GM21529 (cell line): Measurements from ENCODE around the gene KDM6A.
"Not testable (repeated sequence)": the region's sequence is repeated elsewhere in the genome, so short reads cannot be mapped to it uniquely, and the experiment has no call there.

ENCODE experiments used
- ATAC-seq: cut with Tn5 transposase; IDR thresholded peaks from one replicate; pipeline ENCODE4 v1.9.1; 2021; ENCODE audit not compliant: unreplicated experiment

The KDM6A gene

DNA sequence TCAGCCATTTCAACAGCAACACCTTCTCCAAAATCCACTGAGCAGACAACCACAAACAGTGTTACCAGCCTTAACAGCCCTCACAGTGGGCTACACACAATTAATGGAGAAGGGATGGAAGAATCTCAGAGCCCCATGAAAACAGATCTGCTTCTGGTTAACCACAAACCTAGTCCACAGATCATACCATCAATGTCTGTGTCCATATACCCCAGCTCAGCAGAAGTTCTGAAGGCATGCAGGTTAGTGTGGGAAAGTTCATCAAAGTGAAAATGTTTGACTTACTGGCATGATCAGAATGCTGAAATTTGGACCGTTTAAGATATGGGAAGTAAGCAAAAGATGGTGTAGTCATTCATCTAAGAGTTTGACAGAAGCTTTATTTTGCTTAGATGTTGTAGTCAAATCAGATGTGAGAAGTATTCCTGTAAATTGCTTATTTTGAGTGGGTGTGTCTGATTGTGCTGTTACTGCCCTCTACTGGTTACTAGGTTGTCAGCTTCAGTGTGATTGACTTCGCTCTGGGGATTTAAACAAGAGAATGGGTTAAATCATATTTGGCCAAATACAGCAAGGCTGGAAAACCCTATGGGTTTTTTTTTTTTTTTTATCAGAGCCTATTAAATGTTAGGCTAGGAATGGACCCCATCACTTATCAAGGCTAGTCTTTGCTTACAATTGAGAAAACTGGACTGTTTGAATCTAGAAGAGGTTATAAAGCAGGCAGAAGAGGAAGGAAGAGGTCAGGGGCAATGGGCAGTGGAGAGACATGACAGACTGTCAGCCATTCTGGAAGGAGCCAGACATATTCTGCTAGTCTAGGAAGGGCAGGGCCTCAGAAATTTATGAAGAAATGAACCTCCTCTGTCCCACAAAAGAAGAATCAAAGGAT is 197.4 kb downstream of the KDM6A start:
- no peak for ATAC-seq

DNA sequence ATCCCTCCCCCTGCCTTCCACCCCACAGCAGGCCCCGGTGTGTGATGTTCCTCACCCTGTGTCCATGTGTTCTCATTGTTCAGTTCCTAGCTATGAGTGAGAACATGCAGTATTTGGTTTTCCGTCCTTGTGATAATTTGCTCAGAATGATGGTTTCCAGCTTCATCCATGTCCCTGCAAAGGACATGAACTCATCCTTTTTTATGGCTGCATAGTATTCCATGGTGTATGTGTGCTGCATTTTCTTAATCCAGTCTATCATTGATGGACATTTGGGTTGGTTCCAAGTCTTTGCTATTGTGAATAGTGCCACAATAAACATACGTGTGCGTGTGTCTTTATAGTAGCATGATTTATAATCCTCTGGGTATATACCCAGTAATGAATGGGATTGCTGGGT is 200.0 kb downstream of the KDM6A start:
- not testable (repeated sequence) for ATAC-seq

DNA sequence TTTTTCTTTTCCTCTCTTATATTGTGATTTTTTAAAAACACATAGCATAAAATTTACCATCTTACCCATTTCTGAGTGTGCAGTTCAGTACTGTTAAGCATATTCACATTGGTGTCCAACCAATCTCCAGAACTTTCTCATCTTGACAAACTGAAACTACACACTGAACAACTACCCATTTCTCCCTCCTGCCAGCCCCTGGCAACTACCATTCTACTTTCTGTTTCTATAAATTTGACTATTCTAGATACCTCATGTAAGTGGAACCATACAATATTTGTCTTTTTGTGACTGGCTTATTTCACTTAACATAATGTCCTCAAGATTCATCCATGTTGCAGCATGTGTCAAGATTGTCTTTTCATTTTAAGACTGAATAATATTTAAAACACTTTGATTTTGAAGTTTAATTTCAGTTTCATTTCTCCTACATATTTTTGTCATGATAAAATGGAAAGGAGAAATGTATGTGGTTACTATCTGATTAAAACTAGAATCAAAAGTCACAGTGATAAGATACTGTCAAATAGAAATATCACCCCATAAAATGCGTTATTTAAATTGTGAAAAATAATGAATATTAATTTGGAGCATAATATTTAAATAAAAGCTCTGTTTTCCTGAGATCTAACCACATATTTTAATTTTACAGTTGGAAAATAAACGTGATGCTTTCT is 204.9 kb downstream of the KDM6A start:
- ATAC-seq: peak; percentile 92

DNA sequence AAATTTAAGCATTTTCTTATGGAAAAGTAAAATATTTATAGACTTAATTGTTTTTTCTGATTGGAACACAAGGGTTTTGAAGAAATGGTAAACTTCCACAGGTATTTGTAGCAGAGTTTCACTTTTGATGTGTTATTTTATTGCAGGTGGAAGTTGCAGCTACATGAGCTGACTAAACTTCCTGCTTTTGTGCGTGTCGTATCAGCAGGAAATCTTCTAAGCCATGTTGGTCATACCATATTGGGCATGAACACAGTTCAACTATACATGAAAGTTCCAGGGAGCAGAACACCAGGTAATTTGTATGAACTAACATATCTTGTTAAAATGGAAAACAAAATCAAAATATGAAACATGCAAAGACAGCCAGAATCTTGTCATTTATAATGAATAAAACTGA is 210.3 kb downstream of the KDM6A start:
- ATAC-seq: no peak

DNA sequence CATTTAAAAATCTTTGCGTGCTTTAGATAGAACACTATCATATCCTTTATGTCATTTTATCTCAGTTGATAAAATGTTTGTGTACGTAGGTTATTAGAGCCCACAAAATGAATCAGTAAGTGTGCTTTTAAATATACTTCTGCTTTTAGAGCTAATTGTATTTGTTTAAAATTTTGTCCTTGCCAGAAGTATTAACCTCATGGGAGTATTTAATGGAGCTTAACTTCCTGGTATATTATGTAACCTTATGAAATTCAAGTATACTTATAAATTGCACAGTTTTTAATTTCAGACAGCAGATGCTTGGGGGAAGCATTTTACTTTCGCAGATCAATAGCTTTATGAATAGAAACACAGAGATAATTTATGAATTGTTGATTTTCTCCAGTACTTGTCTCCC is 237.5 kb downstream of the KDM6A start:
- no peak for ATAC-seq

DNA sequence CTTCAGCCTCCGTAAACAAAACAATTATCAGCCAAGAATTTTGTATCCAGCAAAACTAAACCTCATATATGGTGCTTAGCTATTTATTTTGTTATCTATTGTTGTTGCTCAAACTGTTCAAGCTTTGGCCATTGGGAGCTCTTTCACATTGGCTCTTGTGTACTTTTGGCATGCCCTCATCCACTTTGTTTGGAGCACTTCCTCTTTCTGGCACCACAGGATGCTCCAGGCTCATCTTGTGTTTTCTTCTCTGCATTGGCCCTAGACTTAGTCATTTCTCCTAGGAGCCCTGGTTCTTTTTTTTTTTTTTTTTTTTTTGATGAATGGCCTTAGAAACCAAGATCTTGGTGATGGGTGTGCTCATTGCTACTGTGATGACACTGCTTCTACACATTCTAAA is 253.2 kb downstream of the KDM6A start:
- no peak for ATAC-seq

DNA sequence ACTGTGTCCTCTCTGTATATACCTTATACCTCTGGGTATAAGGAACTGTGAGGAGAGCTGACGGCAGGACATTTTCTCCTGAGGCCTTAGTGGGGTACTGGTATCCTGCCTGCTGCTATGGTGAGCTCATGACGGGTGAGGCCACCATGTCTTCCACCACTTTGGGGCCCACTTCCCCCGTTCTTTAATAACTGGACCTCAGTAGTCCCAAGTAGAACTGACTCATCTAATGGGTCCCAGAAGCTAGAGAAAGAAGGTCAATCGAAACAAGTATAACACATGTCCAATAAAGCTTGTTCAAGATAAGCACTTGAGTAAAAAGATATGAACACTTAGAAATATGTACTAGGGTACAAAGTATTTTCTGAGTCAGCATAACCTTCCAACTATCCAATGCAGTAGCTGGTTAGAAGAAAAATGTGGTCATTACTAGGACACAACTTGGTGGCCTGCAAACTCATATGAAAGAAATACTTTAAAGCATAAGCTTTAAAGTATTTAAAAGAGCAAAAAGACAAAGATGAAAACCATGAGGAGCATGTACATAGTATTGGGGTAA is 256.0 kb downstream of the KDM6A start:
- no peak for ATAC-seq

DNA sequence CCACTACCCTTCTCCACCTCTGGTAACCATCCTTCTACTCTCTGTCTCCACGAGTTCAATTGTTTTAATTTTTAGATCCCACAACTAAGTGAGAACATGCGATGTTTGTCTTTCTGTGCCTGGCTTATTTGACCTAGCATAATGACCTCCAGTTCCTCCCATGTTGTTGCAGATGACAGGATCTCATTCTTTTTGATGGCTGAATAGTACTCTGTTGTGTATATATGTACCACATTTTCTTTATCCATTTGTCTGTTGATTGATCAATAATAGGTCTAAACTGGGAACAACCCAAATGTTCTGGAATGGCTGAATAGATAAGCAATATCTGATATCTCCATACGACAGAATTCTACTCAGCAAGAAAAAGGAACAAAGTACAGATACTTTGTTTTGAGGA is 260.5 kb downstream of the KDM6A start:
- no peak for ATAC-seq

DNA sequence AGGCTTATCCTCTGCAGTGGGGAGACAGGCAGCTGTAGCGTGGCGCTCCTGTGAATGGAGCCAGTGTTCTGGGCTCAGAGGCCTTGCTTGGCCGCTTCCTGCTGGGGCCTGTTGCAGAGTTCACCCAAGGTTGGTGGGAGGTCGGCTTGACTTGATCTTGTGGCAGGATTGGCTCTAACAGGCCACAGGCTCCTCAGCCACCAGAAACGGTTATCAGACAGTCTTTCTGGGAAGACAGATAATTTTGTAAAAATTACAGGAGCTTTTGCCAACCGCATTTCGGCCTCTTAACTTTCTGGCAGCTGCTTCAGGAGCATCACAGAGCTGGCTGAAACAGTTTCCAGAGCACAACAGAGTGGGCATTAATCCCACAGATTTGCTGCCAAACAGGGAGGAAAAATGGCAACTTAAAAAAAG is 261.3 kb downstream of the KDM6A start:
- ATAC-seq: no peak

DNA sequence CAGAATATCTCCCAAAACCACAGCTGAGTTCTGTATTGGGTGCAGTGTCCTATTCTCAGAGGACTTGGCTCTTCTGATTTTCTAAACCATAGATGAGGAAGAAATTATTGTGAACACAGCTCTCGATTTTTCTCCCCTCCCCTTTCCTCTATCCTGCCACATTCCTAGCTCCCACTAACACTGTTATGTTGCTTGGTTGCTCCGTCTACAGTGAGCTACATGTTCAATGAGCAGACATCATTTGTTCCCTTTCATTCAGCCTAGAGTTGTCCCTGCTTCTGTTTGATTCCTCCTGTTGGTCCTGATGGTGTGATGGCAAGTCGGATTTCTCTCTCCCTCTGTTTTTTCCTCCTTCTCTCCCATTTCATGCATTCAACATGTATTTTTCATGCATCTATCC is 261.8 kb downstream of the KDM6A start:
- no peak for ATAC-seq

DNA sequence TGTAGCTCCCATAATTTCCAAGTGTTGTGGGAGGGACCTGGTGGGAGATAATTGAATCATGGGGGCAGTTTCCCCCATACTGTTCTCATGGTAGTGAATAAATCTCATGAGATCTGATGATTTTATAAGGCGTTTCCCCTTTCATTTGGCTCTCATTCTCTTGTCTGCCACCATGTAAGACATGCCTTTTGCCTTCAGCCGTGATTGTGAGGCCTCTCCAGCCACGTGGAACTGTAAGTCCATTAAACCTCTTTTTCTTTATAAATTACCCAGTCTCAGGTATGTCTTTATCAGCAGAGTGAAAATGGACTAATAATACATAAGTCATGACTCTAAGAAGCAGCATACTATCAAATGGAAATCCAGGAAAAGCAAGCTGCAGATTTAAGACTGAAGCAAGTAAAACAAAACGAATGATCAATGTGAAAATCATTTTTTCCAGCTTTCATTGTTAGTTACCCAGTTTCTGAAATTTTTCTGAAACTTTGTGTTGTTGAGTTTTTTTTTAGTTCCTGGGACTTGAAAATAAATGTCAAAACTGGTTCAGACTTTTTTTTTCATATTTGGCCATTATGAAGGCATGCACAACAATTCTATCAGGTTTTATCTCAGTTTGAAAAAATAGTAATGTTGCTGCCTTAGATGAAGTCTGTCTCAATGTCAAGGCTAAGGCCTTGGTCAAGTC is 262.5 kb downstream of the KDM6A start:
- ATAC-seq: not testable (repeated sequence)

DNA sequence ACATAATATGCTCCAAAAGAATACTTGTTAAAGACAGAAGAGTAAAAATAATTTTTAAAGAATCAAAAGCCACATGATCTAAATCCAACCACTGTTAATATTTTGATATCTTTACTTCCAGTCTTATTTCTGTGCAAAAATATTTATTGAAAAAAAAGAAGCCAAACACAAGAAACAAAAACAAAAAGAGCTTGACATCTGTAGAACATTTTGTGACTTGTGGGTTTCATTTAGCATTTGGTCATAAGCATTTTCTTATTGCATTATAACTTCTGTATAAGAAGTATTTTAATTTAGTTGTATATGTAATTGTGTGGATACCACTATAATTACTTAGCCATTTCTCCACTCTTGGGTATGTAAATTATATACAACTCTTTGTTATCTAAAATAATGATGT is 264.5 kb downstream of the KDM6A start:
- no peak for ATAC-seq

DNA sequence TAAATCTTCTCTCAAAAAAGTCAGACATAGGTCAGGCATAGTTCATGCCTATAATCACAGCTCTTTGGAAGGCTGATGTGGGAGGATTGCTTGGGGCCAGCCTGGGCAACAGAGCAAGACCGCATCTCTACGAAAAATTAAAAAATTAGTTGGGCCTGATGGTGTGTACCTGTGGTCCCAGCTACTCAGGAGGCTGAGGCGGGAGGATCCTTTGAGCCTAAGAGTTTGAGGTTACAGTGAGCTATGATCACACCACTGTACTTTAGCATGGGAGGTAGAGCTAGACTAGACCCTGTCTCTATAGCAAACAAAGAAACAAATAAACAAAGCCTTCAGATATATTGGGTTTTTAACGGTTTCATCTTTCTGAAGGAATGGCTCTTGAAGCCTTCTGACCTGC is 265.5 kb downstream of the KDM6A start:
- ATAC-seq: no peak

DNA sequence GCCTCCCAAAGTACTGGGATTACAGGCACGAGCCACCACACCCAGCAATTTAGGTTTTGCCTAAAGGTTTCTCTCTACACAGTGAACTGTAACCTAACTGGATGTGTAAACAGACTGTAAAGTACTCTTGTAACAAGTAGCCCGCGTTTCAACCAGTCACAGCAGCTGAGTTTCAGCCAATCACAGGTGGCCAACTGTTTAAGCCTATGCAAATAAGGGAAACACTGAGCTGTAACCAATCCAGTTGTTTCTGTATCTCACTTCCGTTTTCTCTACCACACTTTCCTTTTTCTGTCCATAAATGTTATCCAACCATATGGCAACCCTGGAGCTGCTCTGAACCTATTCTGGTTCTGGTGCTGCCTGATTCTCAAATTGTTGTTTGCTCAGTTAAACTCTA is 267.8 kb downstream of the KDM6A start:
- ATAC-seq: no peak

DNA sequence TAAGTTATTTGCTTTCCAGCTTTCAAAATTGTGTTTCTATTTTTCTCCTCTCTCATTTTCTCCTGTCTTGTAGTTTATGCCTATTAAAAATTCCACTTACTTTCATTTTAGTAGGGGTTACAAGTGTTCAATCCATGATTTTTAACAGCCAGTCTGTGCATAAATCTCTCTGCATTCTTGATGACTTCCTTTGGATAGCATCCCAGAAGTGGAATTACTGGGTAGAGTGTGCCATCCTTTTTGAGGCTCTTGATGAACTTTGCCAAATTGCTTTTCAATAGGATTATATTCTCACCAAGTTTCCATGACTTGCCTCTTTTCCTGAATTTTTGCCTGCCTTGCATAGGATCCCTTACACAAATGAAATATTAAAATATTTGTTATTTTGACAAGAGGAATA is 269.2 kb downstream of the KDM6A start:
- ATAC-seq: no peak

DNA sequence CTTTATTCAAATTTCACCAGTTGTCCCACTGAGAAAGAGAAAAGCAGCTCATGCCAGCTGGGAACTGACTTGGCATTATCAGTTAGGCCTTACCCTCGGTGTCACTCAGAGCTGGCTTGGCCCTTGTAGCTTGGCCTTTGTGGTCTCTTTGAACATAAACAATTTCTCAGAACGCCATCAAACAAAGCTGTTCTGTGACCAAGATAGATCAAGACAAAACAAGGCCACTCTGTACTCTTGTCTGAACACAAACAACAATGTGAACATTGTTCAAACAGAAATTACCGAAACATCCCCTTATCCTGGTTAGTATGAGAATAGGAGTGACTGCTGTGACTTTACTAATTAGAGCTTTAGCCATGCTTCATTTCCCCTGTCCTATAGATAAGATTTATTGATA is 270.5 kb downstream of the KDM6A start:
- no peak for ATAC-seq

DNA sequence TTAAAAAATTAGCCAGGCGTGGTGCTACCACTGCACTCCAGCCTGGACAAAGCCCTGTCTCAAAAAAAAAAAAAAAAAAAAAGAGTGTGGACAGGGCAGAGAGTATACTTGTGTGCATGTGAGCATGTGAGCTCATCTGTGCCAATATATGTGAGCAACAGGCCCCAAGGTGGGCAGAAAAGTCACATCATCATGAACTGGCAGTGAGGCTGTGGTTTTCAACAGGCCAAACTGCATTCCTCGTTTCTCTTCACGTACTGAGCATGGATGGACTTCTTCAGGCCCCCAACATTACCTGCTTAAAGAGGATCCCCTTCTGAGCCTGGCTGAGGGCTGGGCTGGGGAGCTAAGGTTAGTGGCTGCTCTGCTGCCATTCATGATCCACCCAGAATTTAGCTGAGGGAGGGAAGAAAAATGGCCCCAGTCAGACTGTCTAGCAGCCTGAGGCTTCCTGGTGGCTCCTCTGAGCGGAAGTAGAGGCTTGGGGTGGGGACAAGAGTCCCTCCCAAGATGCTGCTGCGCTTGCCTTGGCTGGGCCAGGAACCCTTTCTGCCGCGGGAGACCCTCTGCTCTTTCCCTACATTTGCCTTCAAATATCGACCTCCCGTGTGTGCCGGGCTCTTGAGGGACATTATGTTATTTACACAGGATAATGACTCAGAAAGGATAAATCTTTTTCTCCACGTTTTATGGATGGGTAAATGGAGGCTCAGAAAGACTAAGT is 272.7 kb downstream of the KDM6A start:
- ATAC-seq: no peak

DNA sequence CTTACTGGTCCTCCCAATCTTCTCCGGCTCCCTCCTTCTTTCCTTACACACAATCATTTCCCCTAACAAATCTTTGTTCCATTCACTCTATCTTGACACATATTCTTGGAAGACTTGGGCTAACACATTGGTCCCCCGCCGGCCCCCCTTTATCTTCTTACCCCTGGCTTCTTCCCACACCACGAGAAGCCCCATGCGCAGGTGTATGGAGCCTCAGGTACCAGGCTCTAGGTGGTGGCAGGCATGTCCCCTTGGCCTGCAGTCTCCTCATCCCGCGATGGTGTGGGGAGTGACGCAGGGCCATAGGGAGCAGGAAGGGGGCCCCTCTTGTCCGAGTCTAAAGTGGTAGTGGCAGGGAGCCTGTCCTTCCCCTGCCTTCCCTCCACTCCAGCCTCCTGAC is 277.8 kb downstream of the KDM6A start:
- ATAC-seq: no peak

DNA sequence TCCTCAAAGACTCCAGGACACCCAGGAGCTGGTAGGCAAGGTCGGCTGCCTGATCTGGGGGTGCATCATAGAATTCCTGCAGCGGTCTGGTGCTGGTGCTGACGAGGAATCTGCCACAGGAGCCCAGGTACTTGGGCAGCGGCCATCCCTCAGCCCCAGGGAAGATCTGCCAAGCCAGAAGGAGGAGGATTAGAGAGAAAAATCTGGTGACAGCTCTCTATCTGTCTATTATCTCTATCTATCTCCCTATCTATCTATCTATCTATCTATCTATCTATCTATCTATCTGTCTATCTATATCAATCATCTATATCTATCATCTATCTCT is 281.0 kb downstream of the KDM6A start:
- no peak for ATAC-seq

DNA sequence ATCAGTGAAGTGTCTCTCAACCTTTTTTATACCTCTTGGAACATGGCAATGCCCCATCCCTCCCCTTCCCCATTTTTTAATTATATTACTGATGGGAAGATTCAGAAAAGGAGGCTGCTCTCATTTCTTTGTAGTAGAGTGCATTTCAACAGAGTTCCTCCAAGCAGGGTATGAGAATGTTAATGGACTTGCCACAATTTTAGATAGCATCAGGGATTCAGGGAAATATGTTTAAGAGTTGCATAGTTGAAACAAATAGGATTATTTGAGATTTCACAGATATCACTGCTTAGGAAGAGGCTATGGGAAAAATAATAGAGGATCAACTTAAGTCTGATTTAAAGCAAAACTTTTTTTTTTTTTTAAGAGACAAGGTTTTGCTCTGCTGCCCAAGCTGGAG is 281.5 kb downstream of the KDM6A start:
- no peak for ATAC-seq

DNA sequence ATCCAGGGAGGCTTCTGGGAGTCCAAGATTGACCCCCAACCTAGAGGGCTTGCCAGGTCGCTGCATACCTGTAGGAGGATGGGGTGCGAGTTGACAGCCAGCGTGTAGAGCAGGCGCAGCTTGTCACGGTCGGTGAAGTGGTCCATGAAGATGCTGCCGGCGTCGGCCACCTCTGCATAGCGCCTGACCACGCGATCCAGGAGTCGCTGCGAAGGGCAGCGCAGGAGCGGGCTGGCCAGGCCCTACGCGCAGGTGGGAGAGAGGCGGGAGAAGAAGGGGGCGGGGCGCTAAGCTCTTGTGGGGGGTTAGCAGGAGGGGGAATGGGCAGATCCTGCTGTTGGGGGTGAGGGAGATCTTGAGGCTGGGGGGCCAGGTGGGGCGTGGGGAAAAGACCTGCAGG is 284.7 kb downstream of the KDM6A start:
- no peak for ATAC-seq
